DND-41 (cell line): ENCODE results near the gene FAM170B.

Source experiments
- CTCF ChIP-seq: IDR thresholded peaks from 2 replicates; pipeline ENCODE4 v1.5.1; 2012; ENCODE audit warnings: borderline replicate concordance, low read length, moderate library complexity, mild to moderate bottlenecking; ENCODE audit not compliant: poor library complexity, severe bottlenecking; ENCODE audit errors: extremely low read depth
- EZH2 ChIP-seq: IDR thresholded peaks from 3 replicates; pipeline ENCODE4 v1.6.1; 2012; ENCODE audit warnings: borderline replicate concordance, low read depth, mild to moderate bottlenecking, moderate library complexity, low read length, inconsistent platforms; ENCODE audit not compliant: severe bottlenecking

- TF ChIP-seq CTCF (no peak), EZH2 (no peak)
These were observed 28.2 kb upstream of the FAM170B start for GRCh38 chr10:49162063-49162462.
